Measurements from ENCODE around the gene MBLAC1. TPM values are rescaled to one million over a fixed set of nuclear protein-coding genes. Genes with fewer than 3 reads are reported as not detected.
A peak's percentile ranks its signal among the peaks of the same experiment; 100 is the strongest.

Gene MBLAC1
- total and polyA plus RNA-seq, 2 donors from 2014 or later: 2.4 to 3.7 TPM

DNA sequence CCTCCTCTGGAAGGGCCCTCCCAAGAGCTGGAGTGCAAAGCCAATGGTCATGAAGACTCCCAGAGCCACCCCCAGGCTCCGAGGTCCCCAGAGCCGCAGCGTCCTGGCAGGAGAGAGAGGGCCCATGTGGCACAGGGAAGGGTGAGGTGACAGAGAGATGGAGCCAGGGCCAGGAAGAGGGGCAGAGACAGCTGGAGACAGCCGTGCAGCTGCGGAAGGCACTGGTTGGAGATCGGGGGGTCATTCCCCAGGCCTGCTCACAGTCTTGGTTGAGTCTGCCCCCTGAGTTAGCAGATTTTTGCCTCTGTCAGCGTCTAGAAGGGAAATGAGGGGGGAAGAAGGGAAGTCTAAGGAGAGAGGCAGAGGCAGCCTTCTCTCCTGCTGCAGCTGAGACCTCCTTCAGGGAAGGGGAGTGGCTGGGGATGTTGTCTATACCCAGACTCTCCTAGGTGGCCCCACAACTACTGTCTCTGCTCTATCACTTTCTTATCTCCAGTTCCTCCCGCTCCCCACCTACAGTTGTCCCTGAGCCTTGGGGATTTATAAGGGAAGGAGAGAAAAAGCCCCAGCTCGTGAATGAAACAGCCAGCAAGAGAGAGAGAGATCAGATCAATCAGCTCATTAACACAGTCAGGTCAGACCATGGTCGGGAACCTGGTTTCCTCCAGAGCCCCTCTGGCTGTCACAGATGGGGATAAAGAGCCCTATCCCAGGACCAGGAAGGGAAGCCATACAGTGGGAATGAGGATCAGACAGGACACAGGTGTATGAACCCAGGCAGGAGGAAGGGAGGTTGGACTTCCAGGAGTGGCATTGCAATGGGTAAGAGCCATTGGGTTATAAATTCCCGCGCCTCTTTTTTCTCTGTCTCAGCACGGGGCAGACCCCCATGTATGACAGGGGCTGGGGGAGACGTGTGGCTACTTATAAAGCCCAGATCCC lies 40.5 kb downstream of the MBLAC1 start:
- Histone ChIP-seq H3K27me3 (ENCODE audit: control insufficient read depth, insufficient read depth, low read length) (no peaks in the 10 kb centered on the region), H3K9me3 (ENCODE audit: control insufficient read depth in 2 of 3, insufficient read depth in 1 of 3, low read length in 3 of 3) (no peaks in the 10 kb centered on the region), H3K4me3 (ENCODE audit: low read length in 3 of 3) (peak overlapping the region in 1 of 3 donors; percentile 47), H3K4me1 (ENCODE audit: control insufficient read depth in 2 of 3, insufficient read depth in 2 of 3, low read depth in 1 of 3, low read length in 3 of 3) (peaks cover 0 to 5% (median 3%) of the 10 kb centered on the region in 3 donors), H3K27ac (ENCODE audit: low read depth in 2 of 2, low read length in 2 of 2) (no peak overlapping the region), H3K9ac (ENCODE audit: low read length in 3 of 3) (peak overlapping the region in 1 of 3 donors; percentile 34), H3K36me3 (ENCODE audit: control insufficient read depth in 2 of 3, insufficient read depth in 3 of 3, low read length in 3 of 3) (no peaks in the 10 kb centered on the region)
- DNase-seq: peak in 1 of 5 donors; percentile 30
- TF ChIP-seq, protein P1, sequence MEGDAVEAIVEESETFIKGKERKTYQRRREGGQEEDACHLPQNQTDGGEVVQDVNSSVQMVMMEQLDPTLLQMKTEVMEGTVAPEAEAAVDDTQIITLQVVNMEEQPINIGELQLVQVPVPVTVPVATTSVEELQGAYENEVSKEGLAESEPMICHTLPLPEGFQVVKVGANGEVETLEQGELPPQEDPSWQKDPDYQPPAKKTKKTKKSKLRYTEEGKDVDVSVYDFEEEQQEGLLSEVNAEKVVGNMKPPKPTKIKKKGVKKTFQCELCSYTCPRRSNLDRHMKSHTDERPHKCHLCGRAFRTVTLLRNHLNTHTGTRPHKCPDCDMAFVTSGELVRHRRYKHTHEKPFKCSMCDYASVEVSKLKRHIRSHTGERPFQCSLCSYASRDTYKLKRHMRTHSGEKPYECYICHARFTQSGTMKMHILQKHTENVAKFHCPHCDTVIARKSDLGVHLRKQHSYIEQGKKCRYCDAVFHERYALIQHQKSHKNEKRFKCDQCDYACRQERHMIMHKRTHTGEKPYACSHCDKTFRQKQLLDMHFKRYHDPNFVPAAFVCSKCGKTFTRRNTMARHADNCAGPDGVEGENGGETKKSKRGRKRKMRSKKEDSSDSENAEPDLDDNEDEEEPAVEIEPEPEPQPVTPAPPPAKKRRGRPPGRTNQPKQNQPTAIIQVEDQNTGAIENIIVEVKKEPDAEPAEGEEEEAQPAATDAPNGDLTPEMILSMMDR (IDR thresholded peaks at IDR 0.05; ENCODE audit: borderline replicate concordance, extremely low read depth, insufficient read depth): no peak
- intact Hi-C loops (cut with DNase I): no loop called here
- no peak for FAIRE-seq

DNA sequence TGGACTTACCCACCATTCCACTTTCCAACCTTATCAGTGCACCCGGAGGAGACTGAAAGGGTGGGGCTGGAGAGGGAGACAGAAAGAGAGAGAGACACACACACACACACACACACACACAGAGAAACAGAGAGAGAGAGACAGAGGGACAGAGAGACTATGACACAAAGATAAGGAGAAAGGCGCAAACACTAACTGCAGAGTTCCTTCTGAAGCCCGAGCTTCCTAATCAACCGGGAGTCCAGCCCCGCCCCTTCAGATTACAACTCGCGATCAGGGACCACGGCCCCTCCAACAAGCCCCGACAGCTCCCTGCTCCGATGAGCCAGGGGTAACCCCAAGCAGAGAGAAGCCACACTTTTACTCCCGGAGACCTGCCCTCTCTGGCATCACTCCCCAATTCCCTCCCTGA lies 41.2 kb downstream of the MBLAC1 start:
- DNase-seq (peak in 2 of 5 donors; percentile 55 to 61), FAIRE-seq (no peak)
- Histone ChIP-seq H3K9me3 (ENCODE audit: control insufficient read depth in 2 of 3, insufficient read depth in 1 of 3, low read length in 3 of 3) (no peaks in the 10 kb centered on the region), H3K27me3 (ENCODE audit: control insufficient read depth, insufficient read depth, low read length) (no peaks in the 10 kb centered on the region), H3K36me3 (ENCODE audit: control insufficient read depth in 2 of 3, insufficient read depth in 3 of 3, low read length in 3 of 3) (no peaks in the 10 kb centered on the region), H3K4me1 (ENCODE audit: control insufficient read depth in 2 of 3, insufficient read depth in 2 of 3, low read depth in 1 of 3, low read length in 3 of 3) (peaks cover 0 to 5% (median 3%) of the 10 kb centered on the region in 3 donors), H3K27ac (ENCODE audit: low read depth in 2 of 2, low read length in 2 of 2) (no peak overlapping the region), H3K9ac (ENCODE audit: low read length in 3 of 3) (peak overlapping the region; percentile 13 to 34 (median 17)), H3K4me3 (ENCODE audit: low read length in 3 of 3) (peak overlapping the region; percentile 42 to 57 (median 47))
- intact Hi-C loops (cut with DNase I): no loop called here
- TF ChIP-seq, protein P1 (IDR thresholded peaks at IDR 0.05; ENCODE audit: borderline replicate concordance, extremely low read depth, insufficient read depth): no peak

DNA sequence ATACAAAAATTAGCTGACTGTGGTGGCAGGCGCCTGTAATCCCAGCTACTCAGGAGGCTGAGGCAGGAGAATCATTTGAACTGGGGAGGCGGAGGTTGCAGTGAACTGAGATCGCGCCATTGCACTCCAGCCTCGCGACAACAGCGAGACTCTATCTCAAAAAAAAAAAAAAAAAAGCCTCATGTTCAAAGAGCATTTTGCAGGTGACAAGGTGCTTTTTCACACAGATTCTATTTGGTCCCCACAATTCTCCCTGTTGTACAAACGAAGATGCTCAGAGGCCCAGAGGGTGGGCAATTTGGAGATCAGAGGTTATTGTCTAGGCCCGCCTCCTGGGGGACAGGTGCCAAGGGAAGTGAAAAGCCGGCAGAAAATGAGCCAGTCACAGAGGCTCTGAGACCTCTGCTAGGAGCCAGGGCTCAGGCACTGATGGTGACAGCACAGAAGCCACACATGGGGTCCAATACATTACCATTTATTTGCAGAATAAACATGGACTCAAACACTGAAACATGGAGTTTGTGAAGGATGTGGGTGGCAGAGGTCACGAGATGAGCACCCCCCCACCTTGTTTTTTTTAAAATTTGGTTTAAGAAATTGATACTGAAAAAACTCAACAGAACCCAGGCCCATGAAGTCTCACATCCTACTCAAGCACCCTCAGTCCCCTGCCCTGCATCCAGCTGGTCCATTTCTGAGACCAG lies 42.5 kb downstream of the MBLAC1 start:
- no peaks in the 10 kb centered on the region for H3K36me3 ChIP-seq (ENCODE audit: control insufficient read depth in 2 of 3, insufficient read depth in 3 of 3, low read length in 3 of 3)
- intact Hi-C loops (cut with DNase I): no loop called here
- no peak overlapping the region for H3K9ac ChIP-seq (ENCODE audit: low read length in 3 of 3)
- no peaks in the 10 kb centered on the region for H3K9me3 ChIP-seq (ENCODE audit: control insufficient read depth in 2 of 3, insufficient read depth in 1 of 3, low read length in 3 of 3)
- TF ChIP-seq, protein P1 (IDR thresholded peaks at IDR 0.05; ENCODE audit: borderline replicate concordance, extremely low read depth, insufficient read depth): no peak
- no peaks in the 10 kb centered on the region for H3K27me3 ChIP-seq (ENCODE audit: control insufficient read depth, insufficient read depth, low read length)
- no peak overlapping the region for H3K4me3 ChIP-seq (ENCODE audit: low read length in 3 of 3)
- FAIRE-seq: no peak
- DNase-seq: peak in 1 of 5 donors; percentile 12
- H3K27ac ChIP-seq (ENCODE audit: low read depth in 2 of 2, low read length in 2 of 2): no peak overlapping the region
- peaks cover 0 to 5% (median 3%) of the 10 kb centered on the region in 3 donors for H3K4me1 ChIP-seq (ENCODE audit: control insufficient read depth in 2 of 3, insufficient read depth in 2 of 3, low read depth in 1 of 3, low read length in 3 of 3)
